Common myeloid progenitor, CD34-positive (primary cell): ENCODE measurements around the gene REEP3.

Source experiments
- CTCF ChIA-PET: fragments of 350-600 bp; sonication (Branson Sonifier 250); formaldehyde crosslinking; loops from one replicate; lab custom pipeline; 2021; ENCODE audit warnings: antibody characterized with exemption; lab: Charles Lee
- POLR2A ChIA-PET: fragments of 350-600 bp; sonication (Branson Sonifier 250); formaldehyde crosslinking; loops from one replicate; lab custom pipeline; 2021; ENCODE audit warnings: antibody characterized with exemption; lab: Charles Lee
- DNase-seq, 3 donors: peaks; one replicate each; pipeline versions ENCODE4 v3.0.0 to v3.0.0-alpha.2; 2013
- H3K27ac ChIP-seq, 2 experiments: 1 replicate in 1 of 2; 2 replicates in 1 of 2; pipeline ENCODE4 v1.7.0; 2013; ENCODE audit warnings: inconsistent platforms in 2 of 2, low read length in 2 of 2, mild to moderate bottlenecking in 2 of 2, low read depth in 1 of 2, moderate library complexity in 1 of 2; ENCODE audit not compliant: severe bottlenecking in 2 of 2, insufficient read depth in 1 of 2, poor library complexity in 1 of 2
- H3K27me3 ChIP-seq, 5 experiments: replicated peaks in 2 of 5; 1 replicate in 3 of 5; 2 replicates in 2 of 5; pipeline versions ENCODE4 v1.6.1 to v1.7.0; 2013; ENCODE audit warnings: low read length in 4 of 5, mild to moderate bottlenecking in 2 of 5, moderate library complexity in 2 of 5, inconsistent platforms in 1 of 5; ENCODE audit not compliant: insufficient read depth in 5 of 5, control insufficient read depth in 4 of 5
- H3K36me3 ChIP-seq, 4 experiments: 1 replicate in 2 of 4; 2 replicates in 2 of 4; pipeline versions ENCODE4 v1.6.1 to v1.7.0; 2013; ENCODE audit warnings: low read length in 3 of 4, control low read depth in 1 of 4, mild to moderate bottlenecking in 1 of 4; ENCODE audit not compliant: control insufficient read depth in 4 of 4, insufficient read depth in 4 of 4
- H3K4me1 ChIP-seq, 4 experiments: 1 replicate in 3 of 4; 2 replicates in 1 of 4; pipeline versions ENCODE4 v1.6.1 to v1.7.1; 2013; ENCODE audit warnings: low read length in 3 of 4, mild to moderate bottlenecking in 3 of 4, control low read depth in 1 of 4, inconsistent platforms in 1 of 4, moderate library complexity in 1 of 4; ENCODE audit not compliant: control insufficient read depth in 4 of 4, insufficient read depth in 4 of 4; ENCODE audit errors: control extremely low read depth in 1 of 4
- H3K4me3 ChIP-seq, 7 experiments: 1 replicate in 4 of 7; 2 replicates in 3 of 7; pipeline versions ENCODE4 v1.5.1 to v1.7.0; 2013; ENCODE audit warnings: mild to moderate bottlenecking in 7 of 7, low read length in 6 of 7, moderate library complexity in 6 of 7, inconsistent platforms in 2 of 7, low read depth in 2 of 7, control low read depth in 1 of 7; ENCODE audit not compliant: insufficient read depth in 4 of 7, control insufficient read depth in 1 of 7; ENCODE audit errors: extremely low read depth in 1 of 7
- H3K9me3 ChIP-seq, 5 experiments: 1 replicate in 4 of 5; 2 replicates in 1 of 5; pipeline versions ENCODE4 v1.6.1 to v1.7.1; 2013; ENCODE audit warnings: low read length in 4 of 5, mild to moderate bottlenecking in 2 of 5, inconsistent platforms in 1 of 5, low read depth in 1 of 5, moderate library complexity in 1 of 5; ENCODE audit not compliant: control insufficient read depth in 4 of 5, insufficient read depth in 2 of 5; ENCODE audit errors: control extremely low read depth in 1 of 5
- WGBS: methylation state at CpG from one replicate; pipeline ENCODE4 v1.1.5; 2013; ENCODE audit not compliant: insufficient coverage; 5-methylcytosine and 5-hydroxymethylcytosine counted together

The REEP3 gene

DNA sequence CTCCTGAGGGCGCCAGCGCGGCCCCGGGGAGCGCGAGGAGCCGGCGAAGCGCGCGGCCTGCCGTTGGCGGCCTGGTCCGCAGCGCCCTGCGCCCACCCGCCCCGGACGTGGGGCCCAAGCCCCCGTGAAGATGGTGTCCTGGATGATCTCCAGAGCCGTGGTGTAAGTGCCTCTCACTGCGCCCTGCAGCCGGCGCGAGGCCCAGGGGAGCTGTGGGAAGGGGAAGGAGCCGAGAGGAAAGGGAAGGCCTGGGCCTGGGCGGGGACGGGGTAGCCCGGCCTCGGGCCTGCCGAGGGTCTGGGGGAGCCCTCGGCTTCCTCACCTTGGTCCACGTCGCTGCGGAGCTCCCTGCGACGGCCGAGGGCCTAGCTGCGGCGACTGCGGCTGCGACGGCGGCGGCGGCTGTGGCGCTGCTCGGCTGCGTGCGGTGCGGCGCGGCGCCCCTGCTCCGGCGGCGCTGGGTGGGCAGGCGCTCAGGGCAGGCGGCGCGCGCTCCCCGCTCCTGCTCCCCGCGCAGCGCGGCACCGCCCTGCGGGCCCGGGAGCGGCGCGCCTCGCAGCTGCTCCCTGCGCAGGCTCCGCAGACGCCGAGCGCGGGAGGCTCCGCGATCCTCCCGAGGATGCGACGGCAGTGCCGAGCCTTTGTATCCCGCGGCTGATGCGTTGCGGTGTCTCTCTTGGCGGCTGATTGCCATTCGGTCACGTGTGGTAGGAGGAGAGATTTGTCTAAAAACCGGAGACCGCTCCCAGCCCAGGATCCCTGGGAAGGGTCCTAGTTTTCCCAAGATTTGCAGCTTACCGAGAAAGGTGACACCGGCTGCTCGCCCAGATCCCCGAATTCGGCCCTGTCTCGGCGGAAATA, 445 bp downstream of the REEP3 start:
- peak overlapping the region; percentile 50 to 95 (median 90) for H3K4me3 ChIP-seq
- no peaks in the 10 kb centered on the region for H3K27me3 ChIP-seq
- H3K27ac ChIP-seq: peak overlapping the region; percentile 87 to 92
- DNase-seq: peak; percentile 72 to 85 (median 82)
- ChIA-PET CTCF (interaction anchor here (1.0 to 1.3 kb wide), 3 partner anchors 25 to 305 kb away, joined by 3 to 8 read pairs (median 3); no protein-coding TSS in a partner anchor), POLR2A (interaction anchor here (0.8 to 1.0 kb wide), 2 partner anchors 9 to 109 kb away, joined by 3 to 4 read pairs; no protein-coding TSS in a partner anchor)
- 0% methylated on average over 67 of the region's 102 CpGs for WGBS
- H3K4me1 ChIP-seq: peaks cover 0 to 19% (median 3%) of the 10 kb centered on the region in 4 experiments
- H3K9me3 ChIP-seq: no peaks in the 10 kb centered on the region
- H3K36me3 ChIP-seq: peaks cover 0 to 11% (median 0%) of the 10 kb centered on the region in 4 experiments

DNA sequence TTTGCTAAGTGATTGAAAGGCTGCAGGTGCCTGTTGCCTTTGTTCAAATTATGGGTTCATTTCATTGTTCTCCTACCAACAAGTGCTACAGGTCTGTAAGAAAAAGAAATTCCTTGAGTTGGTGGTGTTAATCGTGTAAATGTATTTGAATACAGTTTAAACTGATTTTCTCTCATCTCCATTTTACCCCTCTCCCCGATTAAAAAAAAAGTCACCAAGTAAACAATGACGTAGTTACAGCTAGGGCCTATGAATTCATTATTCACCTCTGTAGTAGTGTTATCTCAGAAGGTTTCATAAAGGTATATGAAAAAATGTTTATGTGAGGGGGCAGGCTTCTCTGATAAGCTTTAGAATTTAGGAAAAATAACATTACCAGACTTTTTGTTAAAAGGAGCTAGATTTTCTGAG, 1.1 kb downstream of the REEP3 start:
- Histone ChIP-seq H3K4me1 (peaks cover 2 to 19% (median 3%) of the 10 kb centered on the region in 4 experiments), H3K9me3 (no peaks in the 10 kb centered on the region), H3K27me3 (no peaks in the 10 kb centered on the region), H3K36me3 (peaks cover 0 to 11% (median 0%) of the 10 kb centered on the region in 4 experiments), H3K27ac (peak overlapping the region; percentile 87 to 92), H3K4me3 (peak overlapping the region; percentile 50 to 95 (median 90))
- DNase-seq: peak; percentile 32 to 78 (median 69)
- WGBS: no CpG with 5 or more reads among the region's 3 CpGs
- POLR2A ChIA-PET: interaction anchor here (0.6 to 1.0 kb wide), 2 partner anchors 8 to 107 kb away, joined by 3 to 4 read pairs; no protein-coding TSS in a partner anchor
- CTCF ChIA-PET: interaction anchor here (1.0 to 1.6 kb wide), 4 partner anchors 16 to 305 kb away, joined by 3 to 8 read pairs (median 4); no protein-coding TSS in a partner anchor

DNA sequence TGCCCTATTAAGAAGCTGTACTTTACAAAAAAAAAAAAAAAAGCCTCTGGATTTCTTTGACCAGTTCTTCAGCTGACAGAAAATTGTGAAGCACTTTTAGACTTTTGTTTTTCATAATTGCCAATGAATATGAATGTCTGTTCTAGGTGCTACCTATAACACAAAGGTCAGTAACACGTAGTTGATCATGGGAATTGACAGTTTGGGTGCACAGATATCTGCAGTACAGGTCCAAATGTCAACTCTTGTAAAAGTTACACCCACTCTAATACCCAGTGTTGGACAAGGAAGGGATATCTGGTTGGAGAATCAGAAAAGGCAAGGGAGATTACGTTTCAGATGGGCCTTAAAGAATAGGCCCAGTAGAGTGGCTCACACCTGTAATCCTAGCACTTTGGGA, 1.8 kb downstream of the REEP3 start:
- ChIA-PET POLR2A (interaction anchor here (0.6 kb wide), 1 partner anchor 106 kb away, joined by 3 read pairs; no protein-coding TSS in a partner anchor), CTCF (interaction anchor here (1.0 to 1.6 kb wide), 3 partner anchors 17 to 306 kb away, joined by 3 to 8 read pairs (median 5); no protein-coding TSS in a partner anchor)
- peaks cover 2 to 19% (median 3%) of the 10 kb centered on the region in 4 experiments for H3K4me1 ChIP-seq
- no peak for DNase-seq
- no peaks in the 10 kb centered on the region for H3K9me3 ChIP-seq
- 100% methylated on average over 2 of the region's 2 CpGs for WGBS
- no peak overlapping the region for H3K4me3 ChIP-seq
- peaks cover 0 to 11% (median 0%) of the 10 kb centered on the region in 4 experiments for H3K36me3 ChIP-seq
- no peaks in the 10 kb centered on the region for H3K27me3 ChIP-seq
- no peak overlapping the region for H3K27ac ChIP-seq

DNA sequence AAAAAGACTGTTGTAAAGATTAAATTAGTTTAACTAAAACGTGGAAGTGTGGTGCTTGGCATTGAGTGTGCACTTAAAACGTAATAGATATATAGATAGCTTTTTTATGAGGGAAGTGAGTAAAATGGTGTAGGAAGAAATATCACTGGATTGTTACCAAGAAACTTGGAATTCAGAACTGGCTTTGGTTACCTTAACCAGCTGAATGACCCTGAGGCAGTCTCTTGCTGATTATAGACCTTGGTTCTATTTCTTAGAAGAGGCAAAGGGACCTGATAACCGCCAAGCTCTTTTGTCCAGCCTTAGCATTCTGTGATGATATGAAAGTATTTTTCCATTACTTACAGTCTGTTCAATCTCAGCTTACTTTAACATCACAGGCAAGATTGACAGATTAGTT, 3.8 kb downstream of the REEP3 start:
- Histone ChIP-seq H3K27ac (no peak overlapping the region), H3K4me1 (peaks cover 2 to 22% (median 3%) of the 10 kb centered on the region in 4 experiments), H3K36me3 (peaks cover 0 to 7% (median 0%) of the 10 kb centered on the region in 4 experiments), H3K27me3 (no peaks in the 10 kb centered on the region), H3K9me3 (no peaks in the 10 kb centered on the region), H3K4me3 (no peak overlapping the region)
- 86% methylated on average over 2 of the region's 3 CpGs for WGBS
- no peak for DNase-seq
- CTCF ChIA-PET: interaction anchor here (0.6 to 0.9 kb wide), 2 partner anchors 41 to 104 kb away, joined by 3 read pairs; no protein-coding TSS in a partner anchor
- POLR2A ChIA-PET: interaction anchor here (0.6 kb wide), 1 partner anchor 189 kb away, joined by 3 read pairs; no protein-coding TSS in a partner anchor

DNA sequence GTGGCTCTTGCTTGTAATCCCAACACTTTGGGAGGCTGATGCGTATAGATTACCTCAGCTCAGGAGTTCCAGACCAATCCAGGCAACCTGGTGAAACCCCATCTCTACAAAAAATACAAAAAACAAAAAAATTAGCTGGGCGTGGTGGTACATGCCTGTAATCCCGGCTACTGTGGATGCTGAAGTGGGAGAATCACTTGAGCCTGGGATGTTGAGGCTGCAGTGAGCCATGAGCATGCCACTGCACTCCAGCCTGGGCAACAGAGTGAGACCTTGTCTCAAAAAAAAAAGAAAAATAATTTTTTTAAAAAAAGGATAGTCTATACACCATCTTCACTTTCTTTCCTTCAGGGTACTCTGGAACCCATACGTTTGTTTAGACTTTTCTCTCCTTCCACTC, 6.2 kb downstream of the REEP3 start:
- Histone ChIP-seq H3K4me1 (peaks cover 0 to 10% (median under 1%) of the 10 kb centered on the region in 4 experiments), H3K4me3 (no peak overlapping the region), H3K27ac (no peak overlapping the region), H3K9me3 (no peaks in the 10 kb centered on the region), H3K27me3 (no peaks in the 10 kb centered on the region), H3K36me3 (peaks cover 0 to 7% (median 0%) of the 10 kb centered on the region in 4 experiments)
- DNase-seq: no peak
- ChIA-PET POLR2A (no interaction called here), CTCF (interaction anchor here (0.9 to 1.2 kb wide), 3 partner anchors 12 to 85 kb away, joined by 3 read pairs; no protein-coding TSS in a partner anchor)
- WGBS: 91% methylated on average over 1 of the region's 4 CpGs

DNA sequence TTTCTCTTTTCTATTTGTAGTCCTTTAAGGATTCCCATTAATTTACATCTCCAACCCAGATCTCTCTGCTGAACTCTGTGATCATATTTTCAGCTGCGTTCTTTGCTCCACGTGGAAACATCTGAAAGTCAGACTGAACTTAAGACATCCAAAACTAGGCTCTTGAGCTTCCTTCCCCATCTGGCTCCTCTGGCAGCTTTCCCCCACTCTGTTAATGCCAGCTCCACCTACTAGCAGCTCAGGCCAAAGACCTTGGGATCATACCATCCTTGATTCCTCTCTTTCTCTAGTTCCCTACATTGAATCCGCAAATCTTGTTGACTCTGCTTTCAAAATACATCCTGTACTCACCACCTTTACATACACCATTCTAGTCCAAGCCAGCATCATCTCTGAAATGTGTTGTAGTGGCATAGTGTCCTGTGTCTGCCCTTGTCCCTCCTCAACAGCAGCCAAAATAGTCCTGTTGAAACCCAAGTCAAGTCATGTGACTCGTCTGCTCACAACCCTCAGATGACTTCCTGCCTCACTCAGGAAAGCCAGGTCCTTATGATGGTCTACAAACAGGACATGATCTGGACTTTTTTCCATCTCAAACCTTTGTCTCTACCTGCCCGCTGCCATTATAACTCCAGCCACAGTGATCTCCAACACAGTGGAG, 7.0 kb downstream of the REEP3 start:
- Histone ChIP-seq H3K4me3 (no peak overlapping the region), H3K27me3 (no peaks in the 10 kb centered on the region), H3K27ac (no peak overlapping the region), H3K9me3 (no peaks in the 10 kb centered on the region), H3K4me1 (peaks cover 0 to 4% (median under 1%) of the 10 kb centered on the region in 4 experiments), H3K36me3 (peaks cover 0 to 7% (median 0%) of the 10 kb centered on the region in 4 experiments)
- no peak for DNase-seq
- POLR2A ChIA-PET: no interaction called here
- CTCF ChIA-PET: interaction anchor here (0.9 kb wide), 1 partner anchor 84 kb away, joined by 3 read pairs; no protein-coding TSS in a partner anchor
- 82% methylated on average over 4 of the region's 5 CpGs for WGBS
